Measurements from ENCODE around the gene S1PR5. TPM values are rescaled to one million over a fixed set of nuclear protein-coding genes. Genes with fewer than 3 reads are reported as not detected.

The S1PR5 gene
- total and polyA plus RNA-seq, 9 of the 15 experiments (the other 6 are each of a cell fraction or from before 2014, with no cell fraction given): 0.03 to 0.54 (median 0.35) TPM; not detected in 4

DNA sequence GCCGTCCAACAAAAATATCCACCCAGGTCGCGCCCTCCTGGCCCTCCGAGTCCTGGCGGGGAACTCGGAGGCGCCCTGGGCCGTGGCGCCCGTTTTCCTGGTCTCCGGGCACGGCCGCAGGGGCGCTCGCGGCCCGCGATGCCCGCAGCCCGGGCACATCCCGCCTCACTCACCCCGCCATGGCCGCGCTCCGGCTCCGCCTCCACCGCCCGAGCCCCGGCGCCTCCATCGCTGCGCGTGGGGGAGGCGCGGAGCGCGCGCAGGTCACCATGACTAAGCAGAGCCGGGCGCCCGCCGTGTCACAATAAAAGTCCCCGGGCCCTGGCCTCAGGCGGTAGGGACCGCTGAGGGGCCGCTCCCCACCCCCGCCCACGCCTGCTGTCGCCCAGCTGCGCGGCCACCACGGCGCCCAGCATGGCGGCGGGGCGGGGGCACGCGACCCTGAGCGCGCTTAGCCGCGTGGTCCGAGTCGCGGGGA, 14.7 kb downstream of the S1PR5 start (continued):
- TF ChIP-seq ZKSCAN1 (IDR thresholded peaks at IDR 0.05; ENCODE audit: low read depth, low read length) (no peak), ZNF436 (CRISPR knock-in tag; IDR thresholded peaks at IDR 0.05) (no peak), ZNF311 (CRISPR knock-in tag; IDR thresholded peaks at IDR 0.05) (no peak), ZNF717 (CRISPR knock-in tag; IDR thresholded peaks at IDR 0.05) (no peak), MCM5 (IDR thresholded peaks at IDR 0.05; ENCODE audit: low read depth) (no peak), HEY1 (CRISPR knock-in tag; IDR thresholded peaks at IDR 0.05; ENCODE audit: borderline replicate concordance) (no peak), EZH2 (IDR thresholded peaks at IDR 0.05; ENCODE audit: borderline replicate concordance, low read depth, low read length) (no peak), TCFL5 (CRISPR knock-in tag; conservative IDR thresholded peaks at IDR 0.05) (no peak), ZFP30 (CRISPR knock-in tag; IDR thresholded peaks at IDR 0.05; ENCODE audit: borderline replicate concordance) (no peak), ZNF324 (CRISPR knock-in tag; IDR thresholded peaks at IDR 0.05) (no peak), TSC22D4 (tag; IDR thresholded peaks at IDR 0.05) (no peak), RHOXF2B (CRISPR knock-in tag; conservative IDR thresholded peaks at IDR 0.05) (no peak), TGIF2 (CRISPR knock-in tag; IDR thresholded peaks at IDR 0.05) (no peak), POLR2A (conservative IDR thresholded peaks at IDR 0.05) (peak; percentile 75; the same call in 1 of the 2 replicates), U2AF2 (optimal IDR thresholded peaks at IDR 0.05; ENCODE audit: low read depth, low read length) (no peak), HDGF (IDR thresholded peaks at IDR 0.05) (no peak), ZNF3 (CRISPR knock-in tag; IDR thresholded peaks at IDR 0.05) (no peak)
- TF ChIP-seq, protein P1, sequence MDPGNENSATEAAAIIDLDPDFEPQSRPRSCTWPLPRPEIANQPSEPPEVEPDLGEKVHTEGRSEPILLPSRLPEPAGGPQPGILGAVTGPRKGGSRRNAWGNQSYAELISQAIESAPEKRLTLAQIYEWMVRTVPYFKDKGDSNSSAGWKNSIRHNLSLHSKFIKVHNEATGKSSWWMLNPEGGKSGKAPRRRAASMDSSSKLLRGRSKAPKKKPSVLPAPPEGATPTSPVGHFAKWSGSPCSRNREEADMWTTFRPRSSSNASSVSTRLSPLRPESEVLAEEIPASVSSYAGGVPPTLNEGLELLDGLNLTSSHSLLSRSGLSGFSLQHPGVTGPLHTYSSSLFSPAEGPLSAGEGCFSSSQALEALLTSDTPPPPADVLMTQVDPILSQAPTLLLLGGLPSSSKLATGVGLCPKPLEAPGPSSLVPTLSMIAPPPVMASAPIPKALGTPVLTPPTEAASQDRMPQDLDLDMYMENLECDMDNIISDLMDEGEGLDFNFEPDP (CRISPR knock-in tag; IDR thresholded peaks at IDR 0.05): no peak
- TF ChIP-seq, protein P2, sequence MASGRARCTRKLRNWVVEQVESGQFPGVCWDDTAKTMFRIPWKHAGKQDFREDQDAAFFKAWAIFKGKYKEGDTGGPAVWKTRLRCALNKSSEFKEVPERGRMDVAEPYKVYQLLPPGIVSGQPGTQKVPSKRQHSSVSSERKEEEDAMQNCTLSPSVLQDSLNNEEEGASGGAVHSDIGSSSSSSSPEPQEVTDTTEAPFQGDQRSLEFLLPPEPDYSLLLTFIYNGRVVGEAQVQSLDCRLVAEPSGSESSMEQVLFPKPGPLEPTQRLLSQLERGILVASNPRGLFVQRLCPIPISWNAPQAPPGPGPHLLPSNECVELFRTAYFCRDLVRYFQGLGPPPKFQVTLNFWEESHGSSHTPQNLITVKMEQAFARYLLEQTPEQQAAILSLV (tag; IDR thresholded peaks at IDR 0.05): no peak
- TF ChIP-seq, protein P3, sequence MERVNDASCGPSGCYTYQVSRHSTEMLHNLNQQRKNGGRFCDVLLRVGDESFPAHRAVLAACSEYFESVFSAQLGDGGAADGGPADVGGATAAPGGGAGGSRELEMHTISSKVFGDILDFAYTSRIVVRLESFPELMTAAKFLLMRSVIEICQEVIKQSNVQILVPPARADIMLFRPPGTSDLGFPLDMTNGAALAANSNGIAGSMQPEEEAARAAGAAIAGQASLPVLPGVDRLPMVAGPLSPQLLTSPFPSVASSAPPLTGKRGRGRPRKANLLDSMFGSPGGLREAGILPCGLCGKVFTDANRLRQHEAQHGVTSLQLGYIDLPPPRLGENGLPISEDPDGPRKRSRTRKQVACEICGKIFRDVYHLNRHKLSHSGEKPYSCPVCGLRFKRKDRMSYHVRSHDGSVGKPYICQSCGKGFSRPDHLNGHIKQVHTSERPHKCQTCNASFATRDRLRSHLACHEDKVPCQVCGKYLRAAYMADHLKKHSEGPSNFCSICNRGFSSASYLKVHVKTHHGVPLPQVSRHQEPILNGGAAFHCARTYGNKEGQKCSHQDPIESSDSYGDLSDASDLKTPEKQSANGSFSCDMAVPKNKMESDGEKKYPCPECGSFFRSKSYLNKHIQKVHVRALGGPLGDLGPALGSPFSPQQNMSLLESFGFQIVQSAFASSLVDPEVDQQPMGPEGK (CRISPR knock-in tag; IDR thresholded peaks at IDR 0.05; ENCODE audit: borderline replicate concordance): no peak
- TF ChIP-seq, protein P4, sequence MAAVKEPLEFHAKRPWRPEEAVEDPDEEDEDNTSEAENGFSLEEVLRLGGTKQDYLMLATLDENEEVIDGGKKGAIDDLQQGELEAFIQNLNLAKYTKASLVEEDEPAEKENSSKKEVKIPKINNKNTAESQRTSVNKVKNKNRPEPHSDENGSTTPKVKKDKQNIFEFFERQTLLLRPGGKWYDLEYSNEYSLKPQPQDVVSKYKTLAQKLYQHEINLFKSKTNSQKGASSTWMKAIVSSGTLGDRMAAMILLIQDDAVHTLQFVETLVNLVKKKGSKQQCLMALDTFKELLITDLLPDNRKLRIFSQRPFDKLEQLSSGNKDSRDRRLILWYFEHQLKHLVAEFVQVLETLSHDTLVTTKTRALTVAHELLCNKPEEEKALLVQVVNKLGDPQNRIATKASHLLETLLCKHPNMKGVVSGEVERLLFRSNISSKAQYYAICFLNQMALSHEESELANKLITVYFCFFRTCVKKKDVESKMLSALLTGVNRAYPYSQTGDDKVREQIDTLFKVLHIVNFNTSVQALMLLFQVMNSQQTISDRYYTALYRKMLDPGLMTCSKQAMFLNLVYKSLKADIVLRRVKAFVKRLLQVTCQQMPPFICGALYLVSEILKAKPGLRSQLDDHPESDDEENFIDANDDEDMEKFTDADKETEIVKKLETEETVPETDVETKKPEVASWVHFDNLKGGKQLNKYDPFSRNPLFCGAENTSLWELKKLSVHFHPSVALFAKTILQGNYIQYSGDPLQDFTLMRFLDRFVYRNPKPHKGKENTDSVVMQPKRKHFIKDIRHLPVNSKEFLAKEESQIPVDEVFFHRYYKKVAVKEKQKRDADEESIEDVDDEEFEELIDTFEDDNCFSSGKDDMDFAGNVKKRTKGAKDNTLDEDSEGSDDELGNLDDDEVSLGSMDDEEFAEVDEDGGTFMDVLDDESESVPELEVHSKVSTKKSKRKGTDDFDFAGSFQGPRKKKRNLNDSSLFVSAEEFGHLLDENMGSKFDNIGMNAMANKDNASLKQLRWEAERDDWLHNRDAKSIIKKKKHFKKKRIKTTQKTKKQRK (IDR thresholded peaks at IDR 0.05; ENCODE audit: borderline replicate concordance, low read depth, low read length): no peak
- TF ChIP-seq, protein P5, sequence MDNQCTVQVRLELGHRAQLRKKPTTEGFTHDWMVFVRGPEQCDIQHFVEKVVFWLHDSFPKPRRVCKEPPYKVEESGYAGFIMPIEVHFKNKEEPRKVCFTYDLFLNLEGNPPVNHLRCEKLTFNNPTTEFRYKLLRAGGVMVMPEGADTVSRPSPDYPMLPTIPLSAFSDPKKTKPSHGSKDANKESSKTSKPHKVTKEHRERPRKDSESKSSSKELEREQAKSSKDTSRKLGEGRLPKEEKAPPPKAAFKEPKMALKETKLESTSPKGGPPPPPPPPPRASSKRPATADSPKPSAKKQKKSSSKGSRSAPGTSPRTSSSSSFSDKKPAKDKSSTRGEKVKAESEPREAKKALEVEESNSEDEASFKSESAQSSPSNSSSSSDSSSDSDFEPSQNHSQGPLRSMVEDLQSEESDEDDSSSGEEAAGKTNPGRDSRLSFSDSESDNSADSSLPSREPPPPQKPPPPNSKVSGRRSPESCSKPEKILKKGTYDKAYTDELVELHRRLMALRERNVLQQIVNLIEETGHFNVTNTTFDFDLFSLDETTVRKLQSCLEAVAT (IDR thresholded peaks at IDR 0.05): no peak

All from K562 (cell line).